HL-60 (cell line): ENCODE measurements around the gene SF3B2.

ENCODE experiments used
- CTCF ChIP-seq: IDR thresholded peaks from one replicate; pipeline ENCODE4 v1.5.1; 2011; ENCODE audit warnings: low read length, control low read depth, inconsistent platforms; ENCODE audit not compliant: insufficient read depth
- REST ChIP-seq: IDR thresholded peaks from 2 replicates; pipeline ENCODE4 v1.6.1; 2012; ENCODE audit warnings: low read depth; ENCODE audit not compliant: insufficient replicate concordance

- TF ChIP-seq CTCF = no peak
- TF ChIP-seq REST = no peak
These were observed 59.9 kb downstream of the SF3B2 start for GRCh38 chr11:66112041-66112491.
